Adipocyte (in vitro differentiated cells): ENCODE data around the gene F2RL1.

Experiments
- DNase-seq: peaks from one replicate; pipeline ENCODE4 v3.0.0-alpha.2; 2015; ENCODE audit warnings: low read depth
- H3K27me3 ChIP-seq: replicated peaks from 2 replicates; pipeline ENCODE4 v1.7.0; 2013; ENCODE audit warnings: mild to moderate bottlenecking, low read length, moderate library complexity; ENCODE audit not compliant: control insufficient read depth, insufficient read depth
- H3K36me3 ChIP-seq: 2 replicates; pipeline ENCODE4 v1.7.0; 2013; ENCODE audit warnings: low read length, mild to moderate bottlenecking, moderate library complexity; ENCODE audit not compliant: control insufficient read depth, insufficient read depth, severe bottlenecking
- H3K4me1 ChIP-seq: 2 replicates; pipeline ENCODE4 v1.7.0; 2013; ENCODE audit warnings: mild to moderate bottlenecking, low read length, moderate library complexity; ENCODE audit not compliant: control insufficient read depth, insufficient read depth
- H3K4me3 ChIP-seq: 2 replicates; pipeline ENCODE4 v1.7.0; 2013; ENCODE audit warnings: mild to moderate bottlenecking, low read length, moderate library complexity
- H3K9ac ChIP-seq: 2 replicates; pipeline ENCODE4 v1.7.0; 2013; ENCODE audit warnings: mild to moderate bottlenecking, low read length, moderate library complexity
- H3K9me3 ChIP-seq: 2 replicates; pipeline ENCODE4 v1.7.0; 2013; ENCODE audit warnings: mild to moderate bottlenecking, low read length, moderate library complexity; ENCODE audit not compliant: control insufficient read depth

Gene F2RL1

GRCh38 chr5:76870046-76870445 lies 51.2 kb downstream of the F2RL1 start:
- no peaks in the 10 kb centered on the region for H3K36me3 ChIP-seq
- H3K9ac ChIP-seq: no peak overlapping the region
- no peaks in the 10 kb centered on the region for H3K4me1 ChIP-seq
- no peak overlapping the region for H3K4me3 ChIP-seq
- no peaks in the 10 kb centered on the region for H3K27me3 ChIP-seq
- no peak for DNase-seq
- no peaks in the 10 kb centered on the region for H3K9me3 ChIP-seq

DNA sequence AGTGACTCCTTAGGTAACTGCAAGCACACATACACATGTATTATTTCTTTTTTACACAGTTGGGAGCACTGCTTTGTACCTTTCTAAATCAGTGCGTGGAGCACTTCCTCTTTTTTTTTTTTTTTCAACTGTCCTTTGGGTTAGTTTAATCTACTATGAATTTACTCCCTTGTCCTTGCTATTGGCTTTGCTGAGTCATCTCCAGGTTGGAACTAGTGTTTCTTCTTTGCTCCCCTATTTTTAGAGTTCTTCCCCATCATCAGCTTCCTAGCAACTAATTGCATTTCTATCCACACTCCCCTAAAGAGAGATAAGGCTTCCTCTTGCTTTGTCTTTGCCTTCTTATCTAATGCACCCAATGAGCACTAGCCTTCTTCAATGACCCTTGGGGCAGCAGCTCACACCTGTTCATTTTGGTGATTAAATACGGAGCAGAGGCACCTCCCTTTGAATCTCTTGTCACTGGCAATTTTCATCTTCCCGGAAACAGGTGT lies 55.3 kb downstream of the F2RL1 start:
- no peaks in the 10 kb centered on the region for H3K36me3 ChIP-seq
- H3K4me1 ChIP-seq: no peaks in the 10 kb centered on the region
- no peak overlapping the region for H3K9ac ChIP-seq
- H3K9me3 ChIP-seq: no peaks in the 10 kb centered on the region
- no peak overlapping the region for H3K4me3 ChIP-seq
- peaks cover 10% of the 10 kb centered on the region for H3K27me3 ChIP-seq
- no peak for DNase-seq
